B cell (primary cell): ENCODE data around the gene ASB8. TPM values are rescaled to one million over a fixed set of nuclear protein-coding genes. Genes with fewer than 3 reads are reported as not detected.

Source experiments
- ATAC-seq: fragments of 200-7000 bp; cut with Tn5 transposase; one replicate; pipeline ENCODE4 v1.10.0; 2021; ENCODE audit warnings: low read depth, mild to moderate bottlenecking, moderate number of reproducible peaks, moderate library complexity
- CTCF ChIA-PET: fragments of 350-600 bp; sonication (Branson Sonifier 250); formaldehyde crosslinking; loops from one replicate; lab custom pipeline; 2021; ENCODE audit warnings: antibody characterized with exemption, inconsistent platforms; lab: Charles Lee
- POLR2A ChIA-PET: fragments of 350-600 bp; sonication (Branson Sonifier 250); formaldehyde crosslinking; loops from one replicate; lab custom pipeline; 2021; ENCODE audit warnings: antibody characterized with exemption; lab: Charles Lee
- DNase-seq: peaks from one replicate; pipeline ENCODE4 v3.0.0; 2013
- H2AFZ ChIP-seq: 2 replicates; pipeline ENCODE4 v1.6.1; 2012; ENCODE audit warnings: mild to moderate bottlenecking, low read depth, low read length; ENCODE audit not compliant: insufficient read depth, poor library complexity, severe bottlenecking
- H3K27ac ChIP-seq, 2 donors: 1 replicate in 1 of 2; 2 replicates in 1 of 2; pipeline ENCODE4 v1.5.1; 2012 to 2013; ENCODE audit warnings: low read length in 2 of 2, mild to moderate bottlenecking in 2 of 2, moderate library complexity in 1 of 2
- H3K27me3 ChIP-seq, 4 experiments: fragments of 200-600 bp in 1 of 4; sonication (generic) in 1 of 4; replicated peaks in 1 of 4; 1 replicate in 2 of 4; 2 replicates in 2 of 4; pipeline versions ENCODE4 v1.6.1 to v1.7.0; 2013 to 2016; ENCODE audit warnings: low read length in 3 of 4, mild to moderate bottlenecking in 2 of 4, mixed read lengths in 1 of 4, moderate library complexity in 1 of 4; ENCODE audit not compliant: insufficient read depth in 4 of 4, control insufficient read depth in 3 of 4; ENCODE audit errors: control extremely low read depth in 1 of 4
- H3K36me3 ChIP-seq, 2 experiments: replicated peaks in 1 of 2; 1 replicate in 1 of 2; 2 replicates in 1 of 2; pipeline versions ENCODE4 v1.6.1 to v1.7.1; 2013; ENCODE audit warnings: low read length in 1 of 2; ENCODE audit not compliant: insufficient read depth in 2 of 2, control insufficient read depth in 1 of 2; ENCODE audit errors: control extremely low read depth in 1 of 2, extremely low read depth in 1 of 2
- H3K4me1 ChIP-seq, 2 donors: fragments of 200-600 bp in 1 of 2; sonication (generic) in 1 of 2; 1 replicate in 1 of 2; 2 replicates in 1 of 2; pipeline versions ENCODE4 v1.5.1 to v1.6.1; 2013 to 2017; ENCODE audit warnings: low read length in 2 of 2; ENCODE audit not compliant: control insufficient read depth in 2 of 2, insufficient read depth in 2 of 2
- H3K4me2 ChIP-seq: replicated peaks from 2 replicates; pipeline ENCODE3; 2012; ENCODE audit warnings: mild to moderate bottlenecking, low read depth, low read length; ENCODE audit not compliant: poor library complexity, severe bottlenecking
- H3K4me3 ChIP-seq, 5 experiments: fragments of 200-600 bp in 1 of 5; sonication (generic) in 1 of 5; 1 replicate in 3 of 5; 2 replicates in 2 of 5; pipeline versions ENCODE4 v1.5.1 to v1.7.0; 2011 to 2016; ENCODE audit warnings: low read length in 4 of 5, mild to moderate bottlenecking in 4 of 5, low read depth in 2 of 5, control low read depth in 1 of 5, moderate library complexity in 1 of 5; ENCODE audit not compliant: insufficient read depth in 1 of 5; ENCODE audit errors: control extremely low read depth in 1 of 5, extremely low read depth in 1 of 5
- H3K79me2 ChIP-seq: fragments of 200-600 bp; sonication (generic); one replicate; pipeline ENCODE4 v1.6.0; 2016; ENCODE audit warnings: low read length; ENCODE audit not compliant: control insufficient read depth, insufficient read depth
- H3K9ac ChIP-seq: fragments of 200-600 bp; sonication (generic); 2 replicates; pipeline ENCODE4 v1.6.1; 2017; ENCODE audit warnings: mild to moderate bottlenecking, low read length, moderate library complexity
- H3K9me3 ChIP-seq, 3 donors: one replicate each; pipeline versions ENCODE4 v1.6.1 to v1.7.1; 2013; ENCODE audit warnings: low read length in 2 of 3; ENCODE audit not compliant: control insufficient read depth in 2 of 3, insufficient read depth in 1 of 3; ENCODE audit errors: control extremely low read depth in 1 of 3
- H4K20me1 ChIP-seq: 2 replicates; pipeline ENCODE4 v1.6.0; 2012; ENCODE audit warnings: mild to moderate bottlenecking, low read length; ENCODE audit not compliant: insufficient read depth, control insufficient read depth, poor library complexity, severe bottlenecking
- H3K27ac Mint-ChIP-seq: one replicate; pipeline ENCODE4 v1.8.0; 2021; ENCODE audit warnings: mixed read lengths
- H3K27me3 Mint-ChIP-seq: one replicate; pipeline ENCODE4 v1.8.0; 2021; ENCODE audit warnings: mixed read lengths
- H3K4me1 Mint-ChIP-seq: one replicate; pipeline ENCODE4 v1.8.0; 2021; ENCODE audit warnings: mixed read lengths
- H3K4me3 Mint-ChIP-seq: one replicate; pipeline ENCODE4 v1.8.0; 2021; ENCODE audit warnings: mixed read lengths
- H3K9me3 Mint-ChIP-seq: one replicate; pipeline ENCODE4 v1.8.0; 2022; ENCODE audit warnings: mixed read lengths; ENCODE audit not compliant: insufficient read depth
- EZH2 ChIP-seq: IDR thresholded peaks from 2 replicates; pipeline ENCODE4 v1.6.1; 2012; ENCODE audit warnings: borderline replicate concordance, low read depth, mild to moderate bottlenecking, moderate library complexity, low read length; ENCODE audit not compliant: insufficient read depth, poor library complexity, severe bottlenecking
- WGBS: methylation state at CpG from one replicate; pipeline ENCODE4 v1.1.5; 2013; ENCODE audit warnings: missing lambda C conversion rate; ENCODE audit not compliant: insufficient coverage; 5-methylcytosine and 5-hydroxymethylcytosine counted together
- intact Hi-C: fragments of 100-400 bp; cut with micrococcal nuclease; formaldehyde crosslinking; loops from one replicate; pipeline ENCODE4 v1.10.0; 2022
- polyA plus RNA-seq: library from polyadenylated mRNA; depleted of rRNA; stranded (reverse); fragments of >200 nt; gene quantifications from 2 replicates; pipeline ENCODE4 v1.2.3, GENCODE V29; 2012
- total RNA-seq, 2 donors: library from RNA; stranded (reverse); fragments of 120-200 nt in 1 of 2; gene quantifications; 1 replicate in 1 of 2; 2 replicates in 1 of 2; pipeline versions ENCODE4 v1.2.3 to v1.2.4, GENCODE V29; 2013 to 2022
- TF ChIP-seq, protein P1 (sequence below): fragments of 200-600 bp; IDR thresholded peaks from one replicate; pipeline ENCODE4 v1.8.0; 2022; ENCODE audit warnings: antibody characterized with exemption, mild to moderate bottlenecking

ASB8 gene
- total and polyA plus RNA-seq, 2 donors (not counting 1 experiment from before 2014, with no cell fraction given): 22.7 to 54.8 TPM

DNA sequence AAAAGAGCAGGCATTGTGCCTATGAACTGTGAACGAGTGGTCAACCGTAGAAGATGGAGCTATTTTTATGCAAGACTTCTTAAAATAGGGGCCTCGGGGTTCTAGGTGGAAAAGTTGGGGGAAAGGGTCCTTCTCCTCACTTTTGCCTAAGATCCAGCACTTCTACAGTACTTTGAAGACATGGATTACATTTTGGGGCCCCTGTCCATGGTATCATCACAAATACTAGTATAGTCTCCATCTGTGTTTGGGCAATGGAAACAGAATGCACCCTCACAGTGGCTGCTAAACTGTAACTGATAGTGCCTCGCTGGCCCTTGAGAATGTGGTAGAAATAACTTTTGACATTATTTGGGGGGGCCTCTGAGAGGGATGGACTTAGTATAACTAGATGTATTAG lies 20.7 kb upstream of the ASB8 start:
- Histone ChIP-seq H3K4me3 (no peak overlapping the region), H4K20me1 (no peaks in the 10 kb centered on the region), H3K36me3 (no peaks in the 10 kb centered on the region), H2AFZ (no peak overlapping the region), H3K4me2 (no peak overlapping the region), H3K27me3 (peaks cover 0 to 24% (median 18%) of the 10 kb centered on the region in 4 experiments), H3K9me3 (no peaks in the 10 kb centered on the region), H3K4me1 (peaks cover 8% of the 10 kb centered on the region in 2 donors), H3K79me2 (no peaks in the 10 kb centered on the region), H3K9ac (no peak overlapping the region), H3K27ac (no peak overlapping the region)
- no peak overlapping the region for H3K4me3 Mint-ChIP-seq
- ChIA-PET POLR2A (no interaction called here), CTCF (interaction anchor here (1.4 to 1.6 kb wide), 2 partner anchors 10 to 13 kb away, joined by 3 to 5 read pairs; no protein-coding TSS in a partner anchor)
- TF ChIP-seq EZH2: no peak
- TF ChIP-seq, protein P1, sequence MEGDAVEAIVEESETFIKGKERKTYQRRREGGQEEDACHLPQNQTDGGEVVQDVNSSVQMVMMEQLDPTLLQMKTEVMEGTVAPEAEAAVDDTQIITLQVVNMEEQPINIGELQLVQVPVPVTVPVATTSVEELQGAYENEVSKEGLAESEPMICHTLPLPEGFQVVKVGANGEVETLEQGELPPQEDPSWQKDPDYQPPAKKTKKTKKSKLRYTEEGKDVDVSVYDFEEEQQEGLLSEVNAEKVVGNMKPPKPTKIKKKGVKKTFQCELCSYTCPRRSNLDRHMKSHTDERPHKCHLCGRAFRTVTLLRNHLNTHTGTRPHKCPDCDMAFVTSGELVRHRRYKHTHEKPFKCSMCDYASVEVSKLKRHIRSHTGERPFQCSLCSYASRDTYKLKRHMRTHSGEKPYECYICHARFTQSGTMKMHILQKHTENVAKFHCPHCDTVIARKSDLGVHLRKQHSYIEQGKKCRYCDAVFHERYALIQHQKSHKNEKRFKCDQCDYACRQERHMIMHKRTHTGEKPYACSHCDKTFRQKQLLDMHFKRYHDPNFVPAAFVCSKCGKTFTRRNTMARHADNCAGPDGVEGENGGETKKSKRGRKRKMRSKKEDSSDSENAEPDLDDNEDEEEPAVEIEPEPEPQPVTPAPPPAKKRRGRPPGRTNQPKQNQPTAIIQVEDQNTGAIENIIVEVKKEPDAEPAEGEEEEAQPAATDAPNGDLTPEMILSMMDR: no peak
- no peak overlapping the region for H3K27ac Mint-ChIP-seq
- no peak for DNase-seq
- peaks cover 60% of the 10 kb centered on the region for H3K27me3 Mint-ChIP-seq
- WGBS: no CpG with 5 or more reads among the region's 4 CpGs
- H3K9me3 Mint-ChIP-seq: no peaks in the 10 kb centered on the region
- peaks cover 8% of the 10 kb centered on the region for H3K4me1 Mint-ChIP-seq
- intact Hi-C loops: no loop called here
- no peak for ATAC-seq

DNA sequence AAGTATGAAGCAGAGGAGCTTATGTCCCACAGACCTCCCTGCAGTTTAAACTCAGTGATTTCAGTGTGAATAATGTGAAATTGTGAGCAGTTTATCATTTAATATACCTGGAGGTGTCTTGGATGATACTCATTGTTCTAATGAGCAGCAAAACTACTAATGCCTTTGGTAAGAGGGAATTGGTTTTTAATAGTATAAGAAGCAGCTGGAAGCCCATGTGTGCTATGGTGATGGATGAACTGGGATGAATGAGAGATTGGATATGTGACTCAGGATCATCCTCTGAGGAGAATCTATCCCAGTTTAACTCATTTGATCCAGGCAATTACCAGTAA lies 19.1 kb upstream of the ASB8 start:
- Histone ChIP-seq H3K9me3 (no peaks in the 10 kb centered on the region), H3K27me3 (peaks cover 0 to 22% (median 15%) of the 10 kb centered on the region in 4 experiments), H3K27ac (no peak overlapping the region), H3K9ac (no peak overlapping the region), H2AFZ (no peak overlapping the region), H3K36me3 (no peaks in the 10 kb centered on the region), H3K4me3 (no peak overlapping the region), H3K4me2 (no peak overlapping the region), H4K20me1 (no peaks in the 10 kb centered on the region), H3K4me1 (no peaks in the 10 kb centered on the region), H3K79me2 (no peaks in the 10 kb centered on the region)
- no peaks in the 10 kb centered on the region for H3K4me1 Mint-ChIP-seq
- POLR2A ChIA-PET: no interaction called here
- peaks cover 56% of the 10 kb centered on the region for H3K27me3 Mint-ChIP-seq
- DNase-seq (no peak), ATAC-seq (no peak)
- H3K4me3 Mint-ChIP-seq: no peak overlapping the region
- TF ChIP-seq, protein P1: no peak
- no peak for TF ChIP-seq EZH2
- no peak overlapping the region for H3K27ac Mint-ChIP-seq
- intact Hi-C loops: no loop called here
- CTCF ChIA-PET: interaction anchor here (1.2 to 1.6 kb wide), 3 partner anchors 11 to 24 kb away, joined by 3 to 7 read pairs (median 4); no protein-coding TSS in a partner anchor
- H3K9me3 Mint-ChIP-seq: no peaks in the 10 kb centered on the region
